Measurements from ENCODE around the gene ALOX15B. TPM values are rescaled to one million over a fixed set of nuclear protein-coding genes. Genes with fewer than 3 reads are reported as not detected.

The ALOX15B gene
- total RNA-seq, 1 donor from 2014 or later: not detected

- no peak for DNase-seq (ENCODE audit: low read depth)
Observed at GRCh38 chr17:8039611-8040168, 831 bp downstream of the ALOX15B start.

GRCh38 chr17:8041249-8041928 is 2.5 kb downstream of the ALOX15B start:
- peak; percentile 69 for DNase-seq (ENCODE audit: low read depth)

- DNase-seq (ENCODE audit: low read depth): no peak
Observed at GRCh38 chr17:8041979-8042378, 3.1 kb downstream of the ALOX15B start.

- DNase-seq (ENCODE audit: low read depth): no peak
Observed at GRCh38 chr17:8044819-8045810, 6.3 kb downstream of the ALOX15B start.

- DNase-seq (ENCODE audit: low read depth): no peak
Observed at GRCh38 chr17:8046306-8046928, 7.6 kb downstream of the ALOX15B start.

GRCh38 chr17:8046929-8047768 is 8.3 kb downstream of the ALOX15B start:
- no peak for DNase-seq (ENCODE audit: low read depth)

GRCh38 chr17:8047769-8048110 is 8.9 kb downstream of the ALOX15B start:
- no peak for DNase-seq (ENCODE audit: low read depth)

- no peak for DNase-seq (ENCODE audit: low read depth)
Observed at GRCh38 chr17:8048236-8048635, 9.4 kb downstream of the ALOX15B start.

- no peak for DNase-seq (ENCODE audit: low read depth)
Observed at GRCh38 chr17:8048736-8049135, 9.9 kb downstream of the ALOX15B start.

- DNase-seq (ENCODE audit: low read depth): no peak
Observed at GRCh38 chr17:8051831-8052230, 13.0 kb downstream of the ALOX15B start.

GRCh38 chr17:8052256-8053252 is 13.7 kb downstream of the ALOX15B start:
- no peak for DNase-seq (ENCODE audit: low read depth)

- no peak for DNase-seq (ENCODE audit: low read depth)
Observed at GRCh38 chr17:8053600-8053999, 14.7 kb downstream of the ALOX15B start.

GRCh38 chr17:8055851-8056231 is 17.0 kb downstream of the ALOX15B start:
- DNase-seq (ENCODE audit: low read depth): no peak

GRCh38 chr17:8056232-8056975 is 17.5 kb downstream of the ALOX15B start:
- peak; percentile 70 for DNase-seq (ENCODE audit: low read depth)

GRCh38 chr17:8056976-8057625 is 18.2 kb downstream of the ALOX15B start:
- DNase-seq (ENCODE audit: low read depth): no peak

GRCh38 chr17:8057691-8058114 is 18.8 kb downstream of the ALOX15B start:
- peak; percentile 79 for DNase-seq (ENCODE audit: low read depth)

- DNase-seq (ENCODE audit: low read depth): no peak
Observed at GRCh38 chr17:8059131-8059530, 20.3 kb downstream of the ALOX15B start.

- peak; percentile 85 for DNase-seq (ENCODE audit: low read depth)
Observed at GRCh38 chr17:8060274-8060673, 21.4 kb downstream of the ALOX15B start.

Measured in myocyte (in vitro differentiated cells).